Stimulated activated CD8-positive, alpha-beta memory T cell treated with anti-CD3 and anti-CD28 coated beads, Interleukin-4, amount 100 ng/mL, for 4 hours (primary cell): ENCODE results near the gene PDZD4.
"Not testable (repeated sequence)": the region's sequence is repeated elsewhere in the genome, so short reads cannot be mapped to it uniquely, and the experiment has no call there.

Experiments
- DNase-seq, 2 donors: peaks; one replicate each; pipeline ENCODE4 v3.0.0-alpha.2; 2020; ENCODE audit warnings: low read depth in 2 of 2, low spot score in 1 of 2

The PDZD4 gene

GRCh38 chrX:153836921-153837320, 6.6 kb upstream of the PDZD4 start:
- DNase-seq = no peak

- no peak for DNase-seq
Measured at GRCh38 chrX:153832728-153833127, 2.4 kb upstream of the PDZD4 start.

GRCh38 chrX:153831429-153832150, 1.2 kb upstream of the PDZD4 start:
- DNase-seq = no peak

GRCh38 chrX:153830640-153831428, 490 bp upstream of the PDZD4 start:
- no peak for DNase-seq

- no peak for DNase-seq
Measured at GRCh38 chrX:153829549-153829798, 870 bp downstream of the PDZD4 start.

- DNase-seq = no peak
Measured at GRCh38 chrX:153828723-153829548, 1.4 kb downstream of the PDZD4 start.

- no peak for DNase-seq
Measured at GRCh38 chrX:153828308-153828707, 2.0 kb downstream of the PDZD4 start.

- no peak for DNase-seq
Measured at GRCh38 chrX:153827903-153828302, 2.4 kb downstream of the PDZD4 start.

- no peak for DNase-seq
Measured at GRCh38 chrX:153827016-153827415, 3.3 kb downstream of the PDZD4 start.

- no peak for DNase-seq
Measured at GRCh38 chrX:153825042-153825441, 5.3 kb downstream of the PDZD4 start.

- no peak for DNase-seq
Measured at GRCh38 chrX:153824348-153824747, 6.0 kb downstream of the PDZD4 start.

- DNase-seq = no peak
Measured at GRCh38 chrX:153821066-153821465, 9.3 kb downstream of the PDZD4 start.

- DNase-seq = no peak
Measured at GRCh38 chrX:153820601-153821000, 9.7 kb downstream of the PDZD4 start.

GRCh38 chrX:153819384-153820040, 10.8 kb downstream of the PDZD4 start:
- no peak for DNase-seq

- no peak for DNase-seq
Measured at GRCh38 chrX:153818571-153819383, 11.6 kb downstream of the PDZD4 start.

- DNase-seq = not testable (repeated sequence)
Measured at GRCh38 chrX:153818064-153818463, 12.3 kb downstream of the PDZD4 start.

- no peak for DNase-seq
Measured at GRCh38 chrX:153816831-153817690, 13.3 kb downstream of the PDZD4 start.

- no peak for DNase-seq
Measured at GRCh38 chrX:153814591-153815315, 15.6 kb downstream of the PDZD4 start.

- DNase-seq = no peak
Measured at GRCh38 chrX:153813161-153813560, 17.2 kb downstream of the PDZD4 start.
